HG03460 (cell line): ENCODE results near the gene CYP46A1.

Source experiments
- ATAC-seq: cut with Tn5 transposase; IDR thresholded peaks from one replicate; pipeline ENCODE4 v1.9.1; 2021; ENCODE audit not compliant: unreplicated experiment

Gene CYP46A1

GRCh38 chr14:99741227-99741976 is 57.3 kb downstream of the CYP46A1 start:
- no peak for ATAC-seq

- ATAC-seq = no peak
Measured at GRCh38 chr14:99742074-99742473, 58.0 kb downstream of the CYP46A1 start.

GRCh38 chr14:99742509-99743487 is 58.7 kb downstream of the CYP46A1 start:
- ATAC-seq = no peak

- ATAC-seq = no peak
Measured at GRCh38 chr14:99744199-99744872, 60.2 kb downstream of the CYP46A1 start.

- no peak for ATAC-seq
Measured at GRCh38 chr14:99744873-99745224, 60.8 kb downstream of the CYP46A1 start.

- no peak for ATAC-seq
Measured at GRCh38 chr14:99745307-99745951, 61.3 kb downstream of the CYP46A1 start.

- ATAC-seq = no peak
Measured at GRCh38 chr14:99747167-99747566, 63.1 kb downstream of the CYP46A1 start.

GRCh38 chr14:99747582-99748330 is 63.7 kb downstream of the CYP46A1 start:
- ATAC-seq = no peak

GRCh38 chr14:99748529-99748928 is 64.4 kb downstream of the CYP46A1 start:
- ATAC-seq = no peak

GRCh38 chr14:99749142-99749541 is 65.0 kb downstream of the CYP46A1 start:
- ATAC-seq = no peak

GRCh38 chr14:99749763-99750715 is 65.9 kb downstream of the CYP46A1 start:
- no peak for ATAC-seq

- ATAC-seq = no peak
Measured at GRCh38 chr14:99750746-99751450, 66.8 kb downstream of the CYP46A1 start.

GRCh38 chr14:99751539-99752485 is 67.7 kb downstream of the CYP46A1 start:
- ATAC-seq = no peak

- no peak for ATAC-seq
Measured at GRCh38 chr14:99752486-99753121, 68.5 kb downstream of the CYP46A1 start.

- ATAC-seq = no peak
Measured at GRCh38 chr14:99753225-99754140, 69.4 kb downstream of the CYP46A1 start.
